Aorta (tissue), 5 donors: Measurements from ENCODE around the gene CHPF. TPM values are rescaled to one million over a fixed set of nuclear protein-coding genes. Genes with fewer than 3 reads are reported as not detected.

ENCODE experiments used
- ATAC-seq: fragments of 200-7000 bp; cut with Tn5 transposase; one replicate; pipeline ENCODE4 v1.9.1; 2022; ENCODE audit warnings: moderate library complexity; ENCODE audit not compliant: low FRiP score
- DNase-seq, 2 donors: peaks; one replicate each; pipeline ENCODE4 v3.0.0-alpha.2; 2020
- H3K27ac ChIP-seq, 2 donors: one replicate each; pipeline ENCODE4 v1.5.1; 2013; ENCODE audit warnings: low read length in 2 of 2, mild to moderate bottlenecking in 2 of 2, moderate library complexity in 2 of 2, control low read depth in 1 of 2, inconsistent platforms in 1 of 2, low read depth in 1 of 2
- H3K27me3 ChIP-seq, 2 donors: one replicate each; pipeline ENCODE4 v1.6.1; 2013; ENCODE audit warnings: control low read depth in 1 of 2, low read length in 1 of 2, mild to moderate bottlenecking in 1 of 2, moderate library complexity in 1 of 2; ENCODE audit not compliant: insufficient read depth in 2 of 2, control insufficient read depth in 1 of 2
- H3K36me3 ChIP-seq, 2 donors: one replicate each; pipeline ENCODE4 v1.6.1; 2013; ENCODE audit warnings: control low read depth in 1 of 2, low read length in 1 of 2, mild to moderate bottlenecking in 1 of 2; ENCODE audit not compliant: insufficient read depth in 2 of 2, control insufficient read depth in 1 of 2
- H3K4me1 ChIP-seq, 2 donors: one replicate each; pipeline ENCODE4 v1.6.1; 2013; ENCODE audit warnings: low read length in 2 of 2, control low read depth in 1 of 2, mild to moderate bottlenecking in 1 of 2, moderate library complexity in 1 of 2; ENCODE audit not compliant: insufficient read depth in 2 of 2, control insufficient read depth in 1 of 2
- H3K4me3 ChIP-seq, 2 donors: one replicate each; pipeline ENCODE4 v1.5.1; 2013; ENCODE audit warnings: low read length in 2 of 2, control low read depth in 1 of 2, mild to moderate bottlenecking in 1 of 2
- H3K9me3 ChIP-seq: one replicate; pipeline ENCODE4 v1.6.1; 2013; ENCODE audit warnings: mild to moderate bottlenecking, low read length; ENCODE audit not compliant: control insufficient read depth
- WGBS, 2 donors: extraction: QIAGEN DNeasy Blood & Tissue Kit; methylation state at CpG; one replicate each; pipeline ENCODE4 v1.1.7; 2013; 5-methylcytosine and 5-hydroxymethylcytosine counted together
- intact Hi-C, 2 donors: fragments of 100-400 bp; cut with DNase I; formaldehyde crosslinking; loops; one replicate each; pipeline versions ENCODE4 v1.14.2 to v1.15.0; 2022
- polyA plus RNA-seq, 2 donors: library from polyadenylated mRNA; stranded (reverse); fragments of 200-250 nt; gene quantifications; one replicate each; pipeline ENCODE4 v1.2.3, GENCODE V29; 2013
- total RNA-seq, 2 donors: library from RNA; stranded (reverse); fragmentation: NEBNext Ultra II Directional; extraction: Animal tissue kit (Norgen Biotek cat#: 25700); gene quantifications; one replicate each; pipeline ENCODE4 v1.2.1, GENCODE V29; 2021
- donor health status: healthy with polysubstance abuse.
- donor health status: Bipolar disorder and iron deficiency.
- donor health status: DM: no; HTN: no; CAD: no.
- donor health status: DM: no; HTN: no; CAD: no.
- donor health status: DM: yes; HTN: yes; CAD: no.

CHPF gene
- total and polyA plus RNA-seq, 4 donors = 20.0 to 81.2 (median 73.2) TPM

- 79 to 80% methylated on average over 4 of the region's 4 CpGs for WGBS, 2 donors
- no peak overlapping the region for H3K4me3 ChIP-seq
- intact Hi-C loops = loop anchor here in 1 of 2 donors (2.0 kb wide), 1 partner anchor 139 kb away; no protein-coding TSS in a partner anchor
- no peaks in the 10 kb centered on the region for H3K4me1 ChIP-seq
- H3K36me3 ChIP-seq = no peaks in the 10 kb centered on the region
- ATAC-seq (no peak), DNase-seq (no peak)
- H3K27ac ChIP-seq = no peak overlapping the region
- H3K9me3 ChIP-seq = no peaks in the 10 kb centered on the region
- no peaks in the 10 kb centered on the region for H3K27me3 ChIP-seq
These were observed 2.3 kb upstream of the CHPF start for GRCh38 chr2:219545943-219546352.

DNA sequence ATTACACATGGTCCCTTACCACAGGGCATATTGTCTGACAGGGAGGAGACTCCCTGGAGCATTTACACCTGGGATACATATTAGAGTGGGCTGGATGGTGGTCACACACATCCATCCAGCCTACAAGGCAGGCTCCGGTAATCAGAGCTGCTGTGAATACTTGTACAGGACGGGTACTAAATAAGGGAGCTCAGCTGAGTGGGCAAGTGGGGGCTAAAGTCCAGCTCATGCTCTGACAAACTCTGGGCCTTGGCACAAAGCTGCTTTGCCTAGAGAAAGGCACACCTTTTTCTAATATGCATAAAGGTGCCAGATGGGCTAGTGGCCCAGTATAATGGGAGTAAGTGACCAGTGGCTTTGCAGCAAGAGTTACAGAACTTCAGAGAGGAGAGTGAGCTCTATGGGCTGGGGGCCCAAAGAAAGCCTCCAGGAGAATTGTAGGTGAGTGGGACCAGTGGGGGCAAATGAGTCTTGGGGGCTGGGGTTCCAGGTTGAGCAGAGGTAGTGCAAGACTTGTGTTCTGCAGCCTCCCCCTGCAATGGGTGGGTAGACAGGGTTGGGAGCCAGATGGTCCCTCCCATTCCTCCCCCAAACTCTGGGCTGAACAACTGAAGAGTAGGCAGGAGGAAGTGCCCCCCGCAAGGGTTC is 1.8 kb upstream of the CHPF start:
- DNase-seq = no peak
- 90 to 95% methylated on average over 3 of the region's 3 CpGs for WGBS, 2 donors
- H3K9me3 ChIP-seq = no peaks in the 10 kb centered on the region
- H3K4me3 ChIP-seq = no peak overlapping the region
- H3K27ac ChIP-seq = no peak overlapping the region
- H3K4me1 ChIP-seq = no peaks in the 10 kb centered on the region
- no peak for ATAC-seq
- intact Hi-C loops = loop anchor here in 1 of 2 donors (2.0 kb wide), 1 partner anchor 139 kb away; no protein-coding TSS in a partner anchor
- H3K27me3 ChIP-seq = no peaks in the 10 kb centered on the region
- no peaks in the 10 kb centered on the region for H3K36me3 ChIP-seq

DNA sequence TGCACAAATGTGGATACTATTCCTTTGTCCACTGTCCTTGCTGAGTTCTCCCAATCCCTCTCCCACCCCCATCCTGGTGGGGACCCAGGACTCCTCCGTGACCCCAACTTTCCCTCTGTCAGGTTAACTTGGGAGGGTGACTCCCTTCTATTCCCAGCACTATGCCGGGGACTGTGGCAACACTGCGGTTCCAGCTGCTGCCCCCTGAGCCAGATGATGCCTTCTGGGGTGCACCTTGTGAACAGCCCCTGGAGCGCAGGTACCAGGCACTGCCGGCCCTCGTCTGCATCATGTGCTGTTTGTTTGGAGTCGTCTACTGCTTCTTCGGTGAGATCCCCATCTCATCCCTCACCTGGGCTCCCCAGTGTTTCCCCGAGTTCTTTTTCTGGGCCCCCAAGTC is 958 bp upstream of the CHPF start:
- Histone ChIP-seq H3K27ac (no peak overlapping the region), H3K4me1 (no peaks in the 10 kb centered on the region), H3K27me3 (no peaks in the 10 kb centered on the region), H3K9me3 (no peaks in the 10 kb centered on the region), H3K36me3 (no peaks in the 10 kb centered on the region), H3K4me3 (no peak overlapping the region)
- intact Hi-C loops = loop anchor here (2.0 to 5.0 kb wide), 3 partner anchors 53 to 140 kb away; partner anchors contain the start of gene STK11IP (in 1 of the 2)
- no peak for DNase-seq
- WGBS, 2 donors = 44 to 46% methylated on average over 9 of the region's 9 CpGs
- no peak for ATAC-seq

DNA sequence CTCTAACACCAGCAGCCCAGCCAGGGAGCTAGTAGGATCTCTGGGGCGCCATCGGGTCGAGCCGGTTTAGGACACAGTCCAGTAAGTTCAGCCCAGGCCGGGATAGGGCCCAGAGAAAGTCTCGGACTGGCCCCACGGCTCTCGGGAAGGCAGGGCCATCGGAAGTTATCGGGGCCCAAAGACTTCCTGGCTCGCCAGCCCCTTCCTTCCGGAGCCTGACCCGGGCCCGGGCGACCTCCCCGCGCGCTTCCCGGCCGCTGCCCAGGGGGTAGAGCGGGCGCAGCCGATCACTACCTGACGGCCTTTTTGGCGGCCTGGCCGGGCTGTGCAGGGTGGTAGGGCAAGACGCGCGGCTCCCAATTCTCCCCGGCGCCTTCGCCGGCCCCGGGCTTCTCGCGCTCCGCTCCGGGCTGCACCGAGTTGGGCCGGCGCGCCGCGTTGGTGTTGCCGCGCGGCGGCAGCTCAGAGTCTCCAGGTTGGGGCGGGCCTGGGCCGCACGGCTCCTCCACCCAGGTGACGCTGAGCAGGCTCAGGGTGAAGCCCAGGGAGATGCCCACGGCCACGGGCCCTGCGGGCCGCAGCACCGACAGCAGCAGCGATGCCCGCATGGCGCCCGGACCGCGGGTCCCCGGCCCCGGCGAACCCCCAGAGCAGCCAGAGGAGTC is 546 bp downstream of the CHPF start:
- Histone ChIP-seq H3K4me3 (peak overlapping the region; percentile 41 to 68), H3K9me3 (no peaks in the 10 kb centered on the region), H3K4me1 (no peaks in the 10 kb centered on the region), H3K27me3 (no peaks in the 10 kb centered on the region), H3K36me3 (peaks cover 0 to 2% of the 10 kb centered on the region in 2 donors), H3K27ac (peak overlapping the region; percentile 8 to 82)
- WGBS, 2 donors = 0% methylated on average over 50 to 66 of the region's 66 CpGs
- ATAC-seq = peak; percentile 24
- intact Hi-C loops = loop anchor here (1.0 to 5.0 kb wide), 5 partner anchors 44 to 148 kb away; partner anchors contain the start of genes GMPPA (in 1 of the 2) and STK11IP (in 1 of the 2)
- no peak for DNase-seq

DNA sequence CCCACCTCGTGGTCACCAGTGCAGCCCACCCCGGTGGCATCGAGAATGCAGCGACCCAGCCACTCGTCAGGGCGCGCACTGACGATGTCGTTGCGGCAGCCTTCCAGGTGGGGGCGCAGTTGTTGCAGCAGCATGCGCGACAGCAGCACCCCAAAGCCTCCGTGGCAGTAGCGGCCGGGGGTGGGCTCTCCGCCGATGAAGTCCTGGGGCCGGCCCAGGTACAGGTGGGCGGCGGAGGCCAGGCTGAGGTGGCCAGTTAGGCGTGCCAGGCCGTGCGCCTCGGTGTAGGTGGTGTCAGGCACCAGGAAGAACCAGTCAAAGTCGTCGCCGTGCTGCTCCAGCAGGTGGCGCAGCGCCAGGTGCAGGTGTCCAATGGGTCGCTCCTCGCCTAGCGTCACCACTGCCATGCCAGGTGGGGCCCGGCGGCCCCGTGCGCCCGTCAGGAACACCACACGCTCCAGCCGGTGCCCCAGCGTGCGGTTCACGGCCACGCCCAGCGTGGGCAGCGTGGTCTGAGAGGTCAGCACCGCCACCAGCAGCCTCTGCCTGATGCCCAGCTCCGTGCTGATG is 1.9 kb downstream of the CHPF start:
- Histone ChIP-seq H3K4me3 (no peak overlapping the region), H3K4me1 (no peaks in the 10 kb centered on the region), H3K9me3 (no peaks in the 10 kb centered on the region), H3K27ac (no peak overlapping the region), H3K36me3 (peaks cover 0 to 2% of the 10 kb centered on the region in 2 donors), H3K27me3 (no peaks in the 10 kb centered on the region)
- DNase-seq = peak; percentile 81 to 92
- 17 to 18% methylated on average over 44 to 48 of the region's 48 CpGs for WGBS, 2 donors
- ATAC-seq = no peak
- intact Hi-C loops = loop anchor here (2.0 to 5.0 kb wide), 4 partner anchors 43 to 149 kb away; partner anchors contain the start of genes GMPPA (in 1 of the 2) and STK11IP (in 1 of the 2)

GRCh38 chr2:219540784-219541504 is 2.7 kb downstream of the CHPF start:
- ATAC-seq (no peak), DNase-seq (no peak)
- intact Hi-C loops = loop anchor here (5.0 kb wide), 2 partner anchors 56 to 101 kb away; partner anchors contain the start of gene STK11IP (in 1 of the 2)
- Histone ChIP-seq H3K36me3 (peaks cover 0 to 2% of the 10 kb centered on the region in 2 donors), H3K4me1 (no peaks in the 10 kb centered on the region), H3K4me3 (no peak overlapping the region), H3K27ac (no peak overlapping the region), H3K9me3 (no peaks in the 10 kb centered on the region), H3K27me3 (no peaks in the 10 kb centered on the region)
- WGBS, 2 donors = 88 to 90% methylated on average over 12 of the region's 12 CpGs

- intact Hi-C loops = loop anchor here (5.0 to 10.0 kb wide), 3 partner anchors 57 to 375 kb away; partner anchors contain the start of genes NHEJ1 (in 1 of the 2) and STK11IP (in 1 of the 2)
- Histone ChIP-seq H3K27ac (no peak overlapping the region), H3K36me3 (peaks cover 0 to 2% of the 10 kb centered on the region in 2 donors), H3K4me1 (no peaks in the 10 kb centered on the region), H3K4me3 (no peak overlapping the region), H3K9me3 (no peaks in the 10 kb centered on the region), H3K27me3 (no peaks in the 10 kb centered on the region)
- DNase-seq = no peak
- WGBS, 2 donors = 93 to 94% methylated on average over 46 of the region's 46 CpGs
- ATAC-seq = no peak
These were observed 3.5 kb downstream of the CHPF start for GRCh38 chr2:219539926-219540678.
